Activated CD8-positive, alpha-beta T cell treated with anti-CD3 and anti-CD28 coated beads, Interleukin-2, amount 10 ng/mL, durations not matched to agents 7 days and 5 days (primary cell): ENCODE results near the gene EPC1. TPM values are rescaled to one million over a fixed set of nuclear protein-coding genes. Genes with fewer than 3 reads are reported as not detected.

Experiments
- ATAC-seq: fragments of 150-1000 bp; cut with Tn5 transposase; one replicate; pipeline ENCODE4 v1.10.0; 2021; ENCODE audit warnings: moderate library complexity
- CTCF ChIA-PET: fragments of 350-600 bp; sonication (Branson Sonifier 250); formaldehyde crosslinking; loops from one replicate; lab custom pipeline; 2021; ENCODE audit warnings: antibody characterized with exemption; lab: Charles Lee
- POLR2A ChIA-PET: fragments of 350-600 bp; sonication (Branson Sonifier 250); formaldehyde crosslinking; loops from one replicate; lab custom pipeline; 2021; ENCODE audit warnings: antibody characterized with exemption; lab: Charles Lee
- DNase-seq: peaks from one replicate; pipeline ENCODE4 v3.0.0-alpha.2; 2020
- H3K27ac Mint-ChIP-seq: one replicate; pipeline ENCODE4 v1.8.0; 2021; ENCODE audit warnings: mild to moderate bottlenecking, mixed read lengths
- H3K27me3 Mint-ChIP-seq: one replicate; pipeline ENCODE4 v1.8.0; 2021; ENCODE audit warnings: low read depth, mixed read lengths
- H3K36me3 Mint-ChIP-seq: one replicate; pipeline ENCODE4 v1.8.0; 2021; ENCODE audit warnings: low read depth, mixed read lengths
- H3K4me1 Mint-ChIP-seq: one replicate; pipeline ENCODE4 v1.8.0; 2021; ENCODE audit warnings: low read depth, mixed read lengths
- H3K4me3 Mint-ChIP-seq: one replicate; pipeline ENCODE4 v1.8.0; 2021; ENCODE audit warnings: mild to moderate bottlenecking, mixed read lengths
- H3K9me3 Mint-ChIP-seq: one replicate; pipeline ENCODE4 v1.8.0; 2022; ENCODE audit warnings: mixed read lengths; ENCODE audit not compliant: insufficient read depth
- total RNA-seq, 2 experiments: library from RNA; stranded (reverse); gene quantifications; one replicate each; pipeline ENCODE4 v1.2.3, GENCODE V29; 2021

EPC1 gene
- total RNA-seq, 2 experiments from 2014 or later, result 40.9 to 43.5 TPM

GRCh38 chr10:32317795-32318357 lies 29.1 kb downstream of the EPC1 start:
- Mint-ChIP-seq H3K9me3 (peaks cover 4% of the 10 kb centered on the region), H3K4me1 (peaks cover 53% of the 10 kb centered on the region), H3K36me3 (peaks cover 46% of the 10 kb centered on the region), H3K27me3 (no peaks in the 10 kb centered on the region), H3K4me3 (no peak overlapping the region), H3K27ac (peak overlapping the region; percentile 31)
- ChIA-PET CTCF (interaction anchor here (1.2 to 1.9 kb wide), 2 partner anchors 11 to 19 kb away, joined by 4 to 5 read pairs; no protein-coding TSS in a partner anchor), POLR2A (interaction anchor here (0.6 kb wide), 1 partner anchor 42 kb away, joined by 3 read pairs; no protein-coding TSS in a partner anchor)
- no peak for DNase-seq
- ATAC-seq, result peak; percentile 80

- DNase-seq, result no peak
- H3K27ac Mint-ChIP-seq, result no peak overlapping the region
- no peak for ATAC-seq
- peaks cover 36% of the 10 kb centered on the region for H3K36me3 Mint-ChIP-seq
- H3K4me3 Mint-ChIP-seq, result no peak overlapping the region
- peaks cover 46% of the 10 kb centered on the region for H3K4me1 Mint-ChIP-seq
- H3K9me3 Mint-ChIP-seq, result no peaks in the 10 kb centered on the region
- H3K27me3 Mint-ChIP-seq, result no peaks in the 10 kb centered on the region
- CTCF ChIA-PET, result interaction anchor here (1.0 to 1.3 kb wide), 2 partner anchors 30 to 58 kb away, joined by 3 to 7 read pairs; no protein-coding TSS in a partner anchor
- POLR2A ChIA-PET, result no interaction called here
Observed at GRCh38 chr10:32315424-32315823, 31.5 kb downstream of the EPC1 start.

GRCh38 chr10:32314588-32314987 lies 32.4 kb downstream of the EPC1 start:
- H3K4me3 Mint-ChIP-seq, result no peak overlapping the region
- H3K9me3 Mint-ChIP-seq, result no peaks in the 10 kb centered on the region
- H3K36me3 Mint-ChIP-seq, result peaks cover 35% of the 10 kb centered on the region
- no peak for ATAC-seq
- no peak for DNase-seq
- ChIA-PET POLR2A (interaction anchor here (1.1 kb wide), 1 partner anchor 31 kb away, joined by 4 read pairs; no protein-coding TSS in a partner anchor), CTCF (interaction anchor here (0.6 to 1.5 kb wide), 5 partner anchors 8 to 800 kb away, joined by 3 to 7 read pairs (median 4); no protein-coding TSS in a partner anchor)
- H3K27me3 Mint-ChIP-seq, result no peaks in the 10 kb centered on the region
- H3K4me1 Mint-ChIP-seq, result peaks cover 40% of the 10 kb centered on the region
- H3K27ac Mint-ChIP-seq, result no peak overlapping the region

GRCh38 chr10:32308027-32308603 lies 38.8 kb downstream of the EPC1 start:
- no peak for DNase-seq
- H3K4me1 Mint-ChIP-seq, result peaks cover 15% of the 10 kb centered on the region
- no peaks in the 10 kb centered on the region for H3K9me3 Mint-ChIP-seq
- peaks cover 37% of the 10 kb centered on the region for H3K36me3 Mint-ChIP-seq
- ATAC-seq, result no peak
- ChIA-PET POLR2A (no interaction called here), CTCF (interaction anchor here (1.2 kb wide), 1 partner anchor 37 kb away, joined by 3 read pairs; no protein-coding TSS in a partner anchor)
- H3K27ac Mint-ChIP-seq, result no peak overlapping the region
- no peak overlapping the region for H3K4me3 Mint-ChIP-seq
- H3K27me3 Mint-ChIP-seq, result no peaks in the 10 kb centered on the region

- Mint-ChIP-seq H3K27me3 (no peaks in the 10 kb centered on the region), H3K4me3 (no peak overlapping the region), H3K27ac (no peak overlapping the region), H3K36me3 (peaks cover 40% of the 10 kb centered on the region), H3K9me3 (no peaks in the 10 kb centered on the region), H3K4me1 (peaks cover 15% of the 10 kb centered on the region)
- DNase-seq, result no peak
- ATAC-seq, result no peak
- CTCF ChIA-PET, result interaction anchor here (1.2 kb wide), 1 partner anchor 37 kb away, joined by 3 read pairs; no protein-coding TSS in a partner anchor
- POLR2A ChIA-PET, result no interaction called here
Observed at GRCh38 chr10:32307609-32308008, 39.3 kb downstream of the EPC1 start.

- POLR2A ChIA-PET, result no interaction called here
- ATAC-seq (no peak), DNase-seq (no peak)
- H3K4me3 Mint-ChIP-seq, result no peak overlapping the region
- no peaks in the 10 kb centered on the region for H3K9me3 Mint-ChIP-seq
- H3K27me3 Mint-ChIP-seq, result no peaks in the 10 kb centered on the region
- H3K4me1 Mint-ChIP-seq, result peaks cover 20% of the 10 kb centered on the region
- no peak overlapping the region for H3K27ac Mint-ChIP-seq
- CTCF ChIA-PET, result interaction anchor here (0.7 kb wide), 1 partner anchor 70 kb away, joined by 5 read pairs; no protein-coding TSS in a partner anchor
- peaks cover 38% of the 10 kb centered on the region for H3K36me3 Mint-ChIP-seq
Observed at GRCh38 chr10:32299354-32299980, 47.5 kb downstream of the EPC1 start.

- peaks cover 20% of the 10 kb centered on the region for H3K4me1 Mint-ChIP-seq
- DNase-seq (no peak), ATAC-seq (no peak)
- no peaks in the 10 kb centered on the region for H3K9me3 Mint-ChIP-seq
- H3K27me3 Mint-ChIP-seq, result no peaks in the 10 kb centered on the region
- ChIA-PET CTCF (interaction anchor here (1.2 kb wide), 1 partner anchor 69 kb away, joined by 3 read pairs; no protein-coding TSS in a partner anchor), POLR2A (no interaction called here)
- H3K27ac Mint-ChIP-seq, result no peak overlapping the region
- H3K4me3 Mint-ChIP-seq, result no peak overlapping the region
- peaks cover 29% of the 10 kb centered on the region for H3K36me3 Mint-ChIP-seq
Observed at GRCh38 chr10:32298075-32298812, 48.7 kb downstream of the EPC1 start.

- no peaks in the 10 kb centered on the region for H3K27me3 Mint-ChIP-seq
- CTCF ChIA-PET, result interaction anchor here (0.8 to 2.7 kb wide), 2 partner anchors 39 to 47 kb away, joined by 3 to 5 read pairs; no protein-coding TSS in a partner anchor
- no peaks in the 10 kb centered on the region for H3K9me3 Mint-ChIP-seq
- no peak for DNase-seq
- POLR2A ChIA-PET, result no interaction called here
- ATAC-seq, result no peak
- no peak overlapping the region for H3K4me3 Mint-ChIP-seq
- H3K27ac Mint-ChIP-seq, result peak overlapping the region; percentile 3
- peaks cover 20% of the 10 kb centered on the region for H3K4me1 Mint-ChIP-seq
- H3K36me3 Mint-ChIP-seq, result peaks cover 14% of the 10 kb centered on the region
Observed at GRCh38 chr10:32295027-32295426, 51.9 kb downstream of the EPC1 start.

GRCh38 chr10:32293581-32293980 lies 53.4 kb downstream of the EPC1 start:
- ATAC-seq, result no peak
- ChIA-PET POLR2A (no interaction called here), CTCF (interaction anchor here (2.7 kb wide), 1 partner anchor 49 kb away, joined by 5 read pairs; no protein-coding TSS in a partner anchor)
- Mint-ChIP-seq H3K27ac (no peak overlapping the region), H3K9me3 (no peaks in the 10 kb centered on the region), H3K27me3 (no peaks in the 10 kb centered on the region), H3K4me1 (peaks cover 14% of the 10 kb centered on the region), H3K36me3 (peaks cover 19% of the 10 kb centered on the region), H3K4me3 (no peak overlapping the region)
- no peak for DNase-seq

- H3K36me3 Mint-ChIP-seq, result peaks cover 44% of the 10 kb centered on the region
Observed at GRCh38 chr10:32279795-32280194, 67.2 kb downstream of the EPC1 start.

GRCh38 chr10:32273336-32273735 lies 73.6 kb downstream of the EPC1 start:
- ATAC-seq, result no peak
- H3K4me3 Mint-ChIP-seq, result no peak overlapping the region
- no peaks in the 10 kb centered on the region for H3K9me3 Mint-ChIP-seq
- POLR2A ChIA-PET, result no interaction called here
- no peaks in the 10 kb centered on the region for H3K4me1 Mint-ChIP-seq
- no peak overlapping the region for H3K27ac Mint-ChIP-seq
- no peaks in the 10 kb centered on the region for H3K27me3 Mint-ChIP-seq
- no peak for DNase-seq
- peaks cover 58% of the 10 kb centered on the region for H3K36me3 Mint-ChIP-seq
- CTCF ChIA-PET, result no interaction called here

More at GRCh38 chr10:32279795-32280194, 67.2 kb downstream of the EPC1 start:
- Mint-ChIP-seq H3K27ac (peak overlapping the region; percentile 60), H3K9me3 (no peaks in the 10 kb centered on the region), H3K4me1 (no peaks in the 10 kb centered on the region), H3K27me3 (no peaks in the 10 kb centered on the region), H3K4me3 (no peak overlapping the region)
- DNase-seq (no peak), ATAC-seq (no peak)
- ChIA-PET POLR2A (interaction anchor here (0.6 kb wide), 1 partner anchor 225 kb away, joined by 3 read pairs; no protein-coding TSS in a partner anchor), CTCF (interaction anchor here (1.0 to 1.3 kb wide), 2 partner anchors 17 to 65 kb away, joined by 3 read pairs; no protein-coding TSS in a partner anchor)
